Sigmoid colon (tissue), 7 donors: ENCODE results near the gene SH3RF3. TPM values are rescaled to one million over a fixed set of nuclear protein-coding genes. Genes with fewer than 3 reads are reported as not detected.

Experiments used
- DNase-seq: peaks from one replicate; pipeline ENCODE4 v3.0.0-alpha.2; 2019
- H3K27ac ChIP-seq, 4 donors: fragments of 200-600 bp; sonication (generic); one replicate each; pipeline ENCODE4 v1.5.1; 2016 to 2019; ENCODE audit warnings: mild to moderate bottlenecking in 1 of 4
- H3K27me3 ChIP-seq, 3 donors: fragments of 200-600 bp; sonication (generic); one replicate each; pipeline ENCODE4 v1.5.1; 2019; ENCODE audit warnings: mild to moderate bottlenecking in 1 of 3
- H3K36me3 ChIP-seq, 4 donors: fragments of 200-600 bp; sonication (generic); one replicate each; pipeline ENCODE4 v1.5.1; 2016 to 2019
- H3K4me1 ChIP-seq, 4 donors: fragments of 200-600 bp; sonication (generic); one replicate each; pipeline ENCODE4 v1.5.1; 2017 to 2019
- H3K4me3 ChIP-seq, 4 donors: fragments of 200-600 bp; sonication (generic); one replicate each; pipeline ENCODE4 v1.5.1; 2017 to 2019; ENCODE audit warnings: mild to moderate bottlenecking in 2 of 4, moderate library complexity in 1 of 4
- H3K9me3 ChIP-seq, 4 donors: fragments of 200-600 bp in 3 of 4; sonication (generic) in 3 of 4; one replicate each; pipeline versions ENCODE4 v1.5.1 to v1.6.1; 2013 to 2019
- EP300 ChIP-seq, 4 donors: sonication (generic); formaldehyde crosslinking; IDR thresholded peaks; one replicate each; pipeline ENCODE4 v1.6.1; 2017; ENCODE audit warnings: antibody characterized with exemption in 4 of 4
- POLR2A ChIP-seq, 2 donors: fragments of 450-650 bp; IDR thresholded peaks; one replicate each; pipeline ENCODE4 v1.6.1; 2016; ENCODE audit warnings: antibody characterized with exemption in 2 of 2, mild to moderate bottlenecking in 2 of 2, moderate library complexity in 2 of 2
- POLR2AphosphoS5 ChIP-seq, 4 donors: sonication (generic); formaldehyde crosslinking; IDR thresholded peaks; one replicate each; pipeline ENCODE4 v1.6.1; 2017; ENCODE audit warnings: antibody characterized with exemption in 4 of 4
- WGBS, 2 donors: extraction: QIAGEN DNeasy Blood & Tissue Kit; methylation state at CpG; one replicate each; pipeline ENCODE4 v1.1.7; 2013; 5-methylcytosine and 5-hydroxymethylcytosine counted together
- intact Hi-C: fragments of 100-400 bp; cut with DNase I; formaldehyde crosslinking; loops from one replicate; pipeline ENCODE4 v1.15.1; 2023
- polyA plus RNA-seq, 3 donors: library from polyadenylated mRNA; stranded (reverse); fragments of 200-250 nt; gene quantifications; one replicate each; pipeline ENCODE4 v1.2.3, GENCODE V29; 2013
- total RNA-seq, 4 donors: library from RNA; depleted of rRNA; stranded (reverse); fragments of >200 nt; gene quantifications; one replicate each; pipeline ENCODE4 v1.1.0, GENCODE V29; 2016
- TF ChIP-seq, protein P1 (sequence below), 4 experiments: fragments of 450-650 bp in 3 of 4; fragments of 200-600 bp in 1 of 4; IDR thresholded peaks; one replicate each; pipeline ENCODE4 v1.5.1; 2016 to 2019; ENCODE audit warnings: antibody characterized with exemption in 4 of 4, mild to moderate bottlenecking in 3 of 4, moderate library complexity in 2 of 4
- donor health status: healthy with polysubstance abuse.
- donor health status: Bipolar disorder and iron deficiency.
- donor health status: healthy.

Gene SH3RF3
- total and polyA plus RNA-seq, 7 donors, result 0.69 to 10.0 (median 3.4) TPM

DNA sequence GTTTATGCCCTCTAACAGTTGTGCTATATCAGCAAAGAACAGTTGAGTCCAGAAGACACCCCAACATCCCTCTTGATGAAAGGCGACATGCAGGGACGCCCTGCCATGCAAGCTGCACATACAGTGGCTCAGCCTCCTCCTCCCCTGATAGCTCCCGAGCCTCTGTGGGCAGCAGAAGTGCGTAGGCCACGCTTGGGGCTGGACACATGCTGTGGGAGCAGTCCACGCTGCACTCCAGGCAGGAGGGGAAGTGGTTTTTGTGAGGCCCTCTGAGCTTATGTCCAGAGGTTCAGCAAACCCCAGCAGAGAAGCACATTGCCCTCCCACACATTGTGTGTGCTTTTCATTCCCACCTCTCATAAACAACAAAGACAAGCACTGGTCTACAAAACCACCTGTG is 322.7 kb downstream of the SH3RF3 start:
- 86 to 92% methylated on average over 6 of the region's 6 CpGs for WGBS, 2 donors
- peak; percentile 20 for DNase-seq
- Histone ChIP-seq H3K27me3 (no peaks in the 10 kb centered on the region), H3K4me3 (no peak overlapping the region), H3K4me1 (peaks cover 0 to 40% (median 25%) of the 10 kb centered on the region in 4 donors), H3K36me3 (peaks cover 0 to 3% (median 0%) of the 10 kb centered on the region in 4 donors), H3K27ac (no peak overlapping the region), H3K9me3 (no peaks in the 10 kb centered on the region)
- intact Hi-C loops, result no loop called here
- TF ChIP-seq POLR2A (IDR thresholded peaks at IDR 0.05) (no peak), POLR2AphosphoS5 (IDR thresholded peaks at IDR 0.05) (no peak), EP300 (IDR thresholded peaks at IDR 0.05) (no peak)
- TF ChIP-seq, protein P1, sequence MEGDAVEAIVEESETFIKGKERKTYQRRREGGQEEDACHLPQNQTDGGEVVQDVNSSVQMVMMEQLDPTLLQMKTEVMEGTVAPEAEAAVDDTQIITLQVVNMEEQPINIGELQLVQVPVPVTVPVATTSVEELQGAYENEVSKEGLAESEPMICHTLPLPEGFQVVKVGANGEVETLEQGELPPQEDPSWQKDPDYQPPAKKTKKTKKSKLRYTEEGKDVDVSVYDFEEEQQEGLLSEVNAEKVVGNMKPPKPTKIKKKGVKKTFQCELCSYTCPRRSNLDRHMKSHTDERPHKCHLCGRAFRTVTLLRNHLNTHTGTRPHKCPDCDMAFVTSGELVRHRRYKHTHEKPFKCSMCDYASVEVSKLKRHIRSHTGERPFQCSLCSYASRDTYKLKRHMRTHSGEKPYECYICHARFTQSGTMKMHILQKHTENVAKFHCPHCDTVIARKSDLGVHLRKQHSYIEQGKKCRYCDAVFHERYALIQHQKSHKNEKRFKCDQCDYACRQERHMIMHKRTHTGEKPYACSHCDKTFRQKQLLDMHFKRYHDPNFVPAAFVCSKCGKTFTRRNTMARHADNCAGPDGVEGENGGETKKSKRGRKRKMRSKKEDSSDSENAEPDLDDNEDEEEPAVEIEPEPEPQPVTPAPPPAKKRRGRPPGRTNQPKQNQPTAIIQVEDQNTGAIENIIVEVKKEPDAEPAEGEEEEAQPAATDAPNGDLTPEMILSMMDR (IDR thresholded peaks at IDR 0.05), result no peak

DNA sequence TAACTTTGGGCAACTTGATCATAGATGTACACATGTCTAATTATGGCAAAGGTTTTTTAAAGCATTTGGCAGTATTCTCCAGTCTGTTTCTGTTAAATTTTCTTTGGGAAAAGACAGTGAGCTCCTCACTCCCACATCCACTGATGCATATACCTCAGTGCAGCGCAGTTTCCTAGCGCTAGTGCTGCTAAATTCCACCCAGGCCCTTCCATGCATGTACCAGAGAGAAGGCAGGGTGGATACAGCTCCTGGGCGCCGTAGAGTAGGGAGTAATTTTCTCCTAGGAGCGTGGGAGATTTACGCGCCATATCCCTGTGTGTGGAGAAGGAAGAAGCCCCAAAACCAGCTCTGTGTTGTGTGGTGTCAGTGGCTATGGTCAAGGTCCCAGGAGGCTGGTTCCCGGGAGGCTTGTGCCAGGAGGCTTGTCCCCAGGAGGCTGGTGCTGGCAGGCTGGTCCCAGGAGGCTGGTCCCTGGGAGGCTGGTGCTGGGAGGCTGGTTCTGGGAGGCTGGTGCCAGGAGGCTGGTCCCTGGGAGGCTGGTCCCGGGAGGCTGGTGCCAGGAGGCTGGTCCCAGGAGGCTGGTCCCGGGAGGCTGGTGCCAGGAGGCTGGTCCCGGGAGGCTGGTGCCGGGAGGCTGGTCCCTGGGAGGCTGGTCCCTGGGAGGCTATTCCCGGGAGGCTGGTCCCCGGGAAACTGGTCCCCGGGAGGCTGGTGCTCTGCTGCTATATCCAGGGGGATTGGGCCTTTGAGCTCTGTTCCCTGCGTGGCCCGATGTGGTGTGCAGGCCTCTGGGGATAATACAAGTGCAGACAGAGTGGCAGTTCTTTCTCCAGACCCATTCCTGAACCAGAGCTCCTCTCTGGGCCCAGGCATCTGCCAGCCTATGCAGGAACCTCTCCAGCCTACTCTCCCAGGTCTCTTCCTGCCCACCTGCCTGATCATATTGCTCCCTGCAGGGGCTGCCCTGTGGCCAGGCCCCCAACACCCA is 323.6 kb downstream of the SH3RF3 start:
- 95 to 96% methylated on average over 17 of the region's 17 CpGs for WGBS, 2 donors
- Histone ChIP-seq H3K27me3 (no peaks in the 10 kb centered on the region), H3K4me1 (peaks cover 0 to 32% (median 18%) of the 10 kb centered on the region in 4 donors), H3K9me3 (no peaks in the 10 kb centered on the region), H3K27ac (no peak overlapping the region), H3K36me3 (peaks cover 0 to 3% (median 0%) of the 10 kb centered on the region in 4 donors), H3K4me3 (no peak overlapping the region)
- TF ChIP-seq POLR2A (IDR thresholded peaks at IDR 0.05) (no peak), EP300 (IDR thresholded peaks at IDR 0.05) (no peak), POLR2AphosphoS5 (IDR thresholded peaks at IDR 0.05) (no peak)
- TF ChIP-seq, protein P1 (IDR thresholded peaks at IDR 0.05), result no peak
- intact Hi-C loops, result no loop called here
- DNase-seq, result peak; percentile 52

DNA sequence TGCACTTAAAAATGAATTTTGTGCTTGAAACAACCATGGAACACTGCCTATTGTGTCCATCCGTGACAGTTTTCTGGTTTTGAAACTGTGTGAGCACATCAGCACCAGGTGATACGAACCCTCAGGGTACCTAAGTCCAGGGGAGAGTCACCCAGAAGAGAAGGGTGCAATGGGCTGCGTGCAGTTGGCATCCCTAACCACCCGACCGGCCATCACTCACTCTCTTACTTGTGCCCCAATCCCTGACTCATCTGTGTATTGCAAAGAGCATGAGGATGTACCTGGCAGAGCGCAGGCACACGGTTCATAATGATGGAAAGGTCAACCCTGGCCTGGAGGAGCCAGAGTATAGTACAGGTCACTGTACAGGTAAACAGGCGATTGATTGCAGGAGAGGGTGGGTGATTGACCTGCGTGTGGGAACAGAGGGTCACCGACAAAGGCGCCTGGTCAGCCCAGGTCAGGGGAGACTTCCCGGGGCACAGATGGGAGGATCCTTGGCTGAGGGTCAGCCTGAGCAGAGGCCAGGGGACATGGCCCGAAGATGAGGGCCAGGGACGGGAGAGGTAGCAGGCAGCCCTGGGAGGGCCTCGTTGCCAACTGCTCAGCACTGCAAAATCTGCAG is 324.5 kb downstream of the SH3RF3 start:
- Histone ChIP-seq H3K4me1 (peaks cover 0 to 27% (median 15%) of the 10 kb centered on the region in 4 donors), H3K27ac (no peak overlapping the region), H3K36me3 (peaks cover 0 to 3% (median 0%) of the 10 kb centered on the region in 4 donors), H3K4me3 (no peak overlapping the region), H3K27me3 (no peaks in the 10 kb centered on the region), H3K9me3 (no peaks in the 10 kb centered on the region)
- intact Hi-C loops, result no loop called here
- 87 to 91% methylated on average over 15 of the region's 15 CpGs for WGBS, 2 donors
- DNase-seq, result peak; percentile 56
- TF ChIP-seq EP300 (IDR thresholded peaks at IDR 0.05) (no peak), POLR2AphosphoS5 (IDR thresholded peaks at IDR 0.05) (no peak), POLR2A (IDR thresholded peaks at IDR 0.05) (no peak)
- TF ChIP-seq, protein P1 (IDR thresholded peaks at IDR 0.05), result no peak

DNA sequence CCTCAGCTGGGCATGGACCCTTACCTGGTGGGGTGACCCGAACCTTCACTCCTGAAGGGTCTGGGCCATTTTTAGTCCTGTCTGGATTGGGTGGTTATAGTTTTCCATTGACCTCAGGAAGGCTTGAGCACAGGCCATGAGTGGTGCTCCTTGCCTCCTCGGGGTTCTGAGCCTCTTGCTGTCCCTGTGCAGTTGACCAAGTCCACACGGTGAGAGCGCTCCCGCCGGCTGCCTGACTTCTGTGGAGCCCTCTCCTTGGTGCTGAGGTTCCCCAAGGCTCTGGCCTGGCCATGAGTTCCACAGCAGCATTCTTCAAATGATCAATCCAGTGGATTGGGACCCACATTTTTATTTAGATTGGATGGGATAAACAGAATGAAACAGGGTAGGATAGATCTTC is 325.3 kb downstream of the SH3RF3 start:
- Histone ChIP-seq H3K4me1 (peaks cover 0 to 21% (median 13%) of the 10 kb centered on the region in 4 donors), H3K27me3 (no peaks in the 10 kb centered on the region), H3K36me3 (peaks cover 0 to 3% (median 0%) of the 10 kb centered on the region in 4 donors), H3K4me3 (no peak overlapping the region), H3K9me3 (no peaks in the 10 kb centered on the region), H3K27ac (no peak overlapping the region)
- intact Hi-C loops, result no loop called here
- TF ChIP-seq EP300 (IDR thresholded peaks at IDR 0.05), result no peak
- TF ChIP-seq, protein P1 (IDR thresholded peaks at IDR 0.05), result no peak
- TF ChIP-seq POLR2A (IDR thresholded peaks at IDR 0.05), result no peak
- TF ChIP-seq POLR2AphosphoS5 (IDR thresholded peaks at IDR 0.05), result no peak
- 92 to 93% methylated on average over 6 of the region's 6 CpGs for WGBS, 2 donors
- peak; percentile 41 for DNase-seq
